HFF-Myc (cell line): ENCODE data around the gene PPP1R3A.

ENCODE experiments used
- DNase-seq: peaks from one replicate; pipeline ENCODE4 v3.0.0-alpha.2; 2011; ENCODE audit warnings: low read depth; ENCODE audit errors: extremely low read depth
- H3K4me3 ChIP-seq: replicated peaks from 2 replicates; pipeline ENCODE4 v1.5.1; 2011; ENCODE audit warnings: low read depth, mild to moderate bottlenecking, control low read depth, low read length
- TF ChIP-seq, protein P1 (sequence below): IDR thresholded peaks from 2 replicates; pipeline ENCODE4 v1.5.1; 2012; ENCODE audit warnings: mild to moderate bottlenecking, low read depth, low read length, control low read depth; ENCODE audit errors: missing control alignments

PPP1R3A gene, protein sequence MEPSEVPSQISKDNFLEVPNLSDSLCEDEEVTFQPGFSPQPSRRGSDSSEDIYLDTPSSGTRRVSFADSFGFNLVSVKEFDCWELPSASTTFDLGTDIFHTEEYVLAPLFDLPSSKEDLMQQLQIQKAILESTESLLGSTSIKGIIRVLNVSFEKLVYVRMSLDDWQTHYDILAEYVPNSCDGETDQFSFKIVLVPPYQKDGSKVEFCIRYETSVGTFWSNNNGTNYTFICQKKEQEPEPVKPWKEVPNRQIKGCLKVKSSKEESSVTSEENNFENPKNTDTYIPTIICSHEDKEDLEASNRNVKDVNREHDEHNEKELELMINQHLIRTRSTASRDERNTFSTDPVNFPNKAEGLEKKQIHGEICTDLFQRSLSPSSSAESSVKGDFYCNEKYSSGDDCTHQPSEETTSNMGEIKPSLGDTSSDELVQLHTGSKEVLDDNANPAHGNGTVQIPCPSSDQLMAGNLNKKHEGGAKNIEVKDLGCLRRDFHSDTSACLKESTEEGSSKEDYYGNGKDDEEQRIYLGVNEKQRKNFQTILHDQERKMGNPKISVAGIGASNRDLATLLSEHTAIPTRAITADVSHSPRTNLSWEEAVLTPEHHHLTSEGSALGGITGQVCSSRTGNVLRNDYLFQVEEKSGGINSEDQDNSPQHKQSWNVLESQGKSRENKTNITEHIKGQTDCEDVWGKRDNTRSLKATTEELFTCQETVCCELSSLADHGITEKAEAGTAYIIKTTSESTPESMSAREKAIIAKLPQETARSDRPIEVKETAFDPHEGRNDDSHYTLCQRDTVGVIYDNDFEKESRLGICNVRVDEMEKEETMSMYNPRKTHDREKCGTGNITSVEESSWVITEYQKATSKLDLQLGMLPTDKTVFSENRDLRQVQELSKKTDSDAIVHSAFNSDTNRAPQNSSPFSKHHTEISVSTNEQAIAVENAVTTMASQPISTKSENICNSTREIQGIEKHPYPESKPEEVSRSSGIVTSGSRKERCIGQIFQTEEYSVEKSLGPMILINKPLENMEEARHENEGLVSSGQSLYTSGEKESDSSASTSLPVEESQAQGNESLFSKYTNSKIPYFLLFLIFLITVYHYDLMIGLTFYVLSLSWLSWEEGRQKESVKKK

DNA sequence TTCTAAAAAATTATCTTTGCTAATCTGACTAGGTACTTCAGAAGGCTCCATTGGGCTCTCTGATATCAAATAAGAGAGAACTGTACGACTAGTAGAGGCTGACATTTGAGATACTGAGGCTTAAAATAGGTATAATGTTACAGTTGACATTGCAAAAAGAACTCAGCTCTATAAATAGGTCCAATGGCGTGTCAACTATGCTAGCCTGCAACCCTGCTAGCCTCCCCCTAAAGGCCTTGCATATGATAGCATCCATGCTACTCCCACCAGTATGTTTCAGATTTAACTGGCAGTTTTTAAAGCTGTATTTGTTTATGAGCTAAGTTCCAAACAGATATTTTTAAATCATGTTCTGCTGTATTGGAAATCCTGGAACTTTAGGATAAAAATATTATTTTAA is at the start of gene PPP1R3A:
TSS of gene PPP1R3A (minus strand) at position 64 of the 400 bp plus-strand sequence. CDS start at position 51, 13 bp downstream.
- H3K4me3 ChIP-seq, result no peak within 1 kb of the TSS
- no peak for DNase-seq
- TF ChIP-seq, protein P1, sequence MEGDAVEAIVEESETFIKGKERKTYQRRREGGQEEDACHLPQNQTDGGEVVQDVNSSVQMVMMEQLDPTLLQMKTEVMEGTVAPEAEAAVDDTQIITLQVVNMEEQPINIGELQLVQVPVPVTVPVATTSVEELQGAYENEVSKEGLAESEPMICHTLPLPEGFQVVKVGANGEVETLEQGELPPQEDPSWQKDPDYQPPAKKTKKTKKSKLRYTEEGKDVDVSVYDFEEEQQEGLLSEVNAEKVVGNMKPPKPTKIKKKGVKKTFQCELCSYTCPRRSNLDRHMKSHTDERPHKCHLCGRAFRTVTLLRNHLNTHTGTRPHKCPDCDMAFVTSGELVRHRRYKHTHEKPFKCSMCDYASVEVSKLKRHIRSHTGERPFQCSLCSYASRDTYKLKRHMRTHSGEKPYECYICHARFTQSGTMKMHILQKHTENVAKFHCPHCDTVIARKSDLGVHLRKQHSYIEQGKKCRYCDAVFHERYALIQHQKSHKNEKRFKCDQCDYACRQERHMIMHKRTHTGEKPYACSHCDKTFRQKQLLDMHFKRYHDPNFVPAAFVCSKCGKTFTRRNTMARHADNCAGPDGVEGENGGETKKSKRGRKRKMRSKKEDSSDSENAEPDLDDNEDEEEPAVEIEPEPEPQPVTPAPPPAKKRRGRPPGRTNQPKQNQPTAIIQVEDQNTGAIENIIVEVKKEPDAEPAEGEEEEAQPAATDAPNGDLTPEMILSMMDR, result no peak

DNA sequence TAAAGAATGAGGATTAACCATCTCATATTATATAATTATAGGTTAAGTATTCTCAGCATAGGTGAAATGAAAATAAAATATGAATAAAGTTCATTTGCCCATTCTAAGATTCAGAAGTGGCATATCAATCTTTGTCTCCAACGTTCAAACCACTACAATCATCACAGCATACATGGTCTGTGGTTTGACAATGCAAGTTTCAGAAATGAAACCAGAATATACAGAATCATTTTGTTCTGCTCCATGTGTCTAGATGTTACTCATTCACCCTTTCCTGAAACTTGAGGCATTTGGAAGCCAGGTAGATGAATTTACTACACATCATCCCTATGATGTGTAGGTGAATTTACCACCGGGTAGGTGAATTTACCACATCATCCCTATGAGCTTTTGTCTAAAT is 44.5 kb upstream of the PPP1R3A start:
- no peak for DNase-seq
- TF ChIP-seq, protein P1, result no peak
- H3K4me3 ChIP-seq, result no peak overlapping the region

DNA sequence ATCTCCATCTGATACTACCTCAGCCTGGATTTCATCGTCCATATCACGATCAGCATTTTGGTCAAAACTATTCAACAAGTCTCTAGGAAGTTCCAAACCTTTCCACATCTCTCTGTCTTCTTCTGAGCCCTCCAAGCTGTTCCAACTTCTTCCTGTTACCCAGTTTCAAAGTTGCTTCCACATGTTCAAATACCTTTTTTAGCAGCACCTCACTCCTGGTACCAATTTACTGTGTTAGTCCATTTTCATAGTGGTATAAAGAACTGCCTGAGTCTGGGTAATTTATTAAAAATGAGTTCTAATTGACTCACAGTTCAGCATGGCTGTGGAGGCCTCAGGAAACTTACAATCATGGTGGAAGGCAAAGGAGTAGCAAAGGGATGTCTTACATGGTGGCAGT is 41.1 kb upstream of the PPP1R3A start:
- no peak overlapping the region for H3K4me3 ChIP-seq
- TF ChIP-seq, protein P1, result no peak
- no peak for DNase-seq

DNA sequence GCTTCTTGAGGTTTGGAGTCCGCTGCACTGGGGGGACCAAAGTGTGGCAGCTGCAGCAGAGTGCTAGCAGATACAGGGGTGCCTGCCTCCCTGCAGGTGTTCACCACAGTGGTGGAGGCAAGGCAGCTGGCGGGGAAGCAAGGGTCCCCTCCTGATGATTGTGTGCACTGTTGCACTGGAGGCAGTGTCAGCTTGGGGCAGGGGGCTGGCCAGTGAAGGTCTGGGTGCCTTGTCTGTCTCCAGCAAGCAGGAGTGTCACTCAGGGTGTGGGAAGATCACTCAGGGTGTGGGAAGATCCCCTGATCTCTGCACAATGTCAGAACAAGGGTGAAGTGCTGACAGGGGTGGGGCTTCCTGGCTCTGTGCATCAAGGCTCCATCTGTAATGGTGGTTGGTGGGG is 36.3 kb upstream of the PPP1R3A start:
- TF ChIP-seq, protein P1, result no peak
- DNase-seq, result no peak
- no peak overlapping the region for H3K4me3 ChIP-seq

DNA sequence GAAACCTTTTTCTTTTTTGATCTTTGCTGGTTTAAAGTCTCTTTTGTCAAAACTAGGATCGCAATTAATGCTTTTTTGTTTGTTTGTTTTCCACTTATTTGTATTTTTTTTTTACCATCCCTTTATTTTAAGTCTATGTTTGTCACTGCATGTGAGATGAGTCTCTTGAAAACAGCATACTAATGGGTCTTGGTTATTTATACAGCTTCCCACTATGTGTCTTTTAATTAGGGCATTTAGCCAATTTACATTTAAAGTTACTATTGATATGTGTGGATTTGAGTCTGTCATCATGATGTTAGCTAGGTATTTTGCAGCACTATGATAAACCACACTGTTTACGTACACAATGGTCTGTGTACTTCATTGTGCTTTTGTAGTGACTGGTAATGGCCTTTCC is 34.7 kb upstream of the PPP1R3A start:
- TF ChIP-seq, protein P1, result no peak
- DNase-seq, result no peak
- no peak overlapping the region for H3K4me3 ChIP-seq

DNA sequence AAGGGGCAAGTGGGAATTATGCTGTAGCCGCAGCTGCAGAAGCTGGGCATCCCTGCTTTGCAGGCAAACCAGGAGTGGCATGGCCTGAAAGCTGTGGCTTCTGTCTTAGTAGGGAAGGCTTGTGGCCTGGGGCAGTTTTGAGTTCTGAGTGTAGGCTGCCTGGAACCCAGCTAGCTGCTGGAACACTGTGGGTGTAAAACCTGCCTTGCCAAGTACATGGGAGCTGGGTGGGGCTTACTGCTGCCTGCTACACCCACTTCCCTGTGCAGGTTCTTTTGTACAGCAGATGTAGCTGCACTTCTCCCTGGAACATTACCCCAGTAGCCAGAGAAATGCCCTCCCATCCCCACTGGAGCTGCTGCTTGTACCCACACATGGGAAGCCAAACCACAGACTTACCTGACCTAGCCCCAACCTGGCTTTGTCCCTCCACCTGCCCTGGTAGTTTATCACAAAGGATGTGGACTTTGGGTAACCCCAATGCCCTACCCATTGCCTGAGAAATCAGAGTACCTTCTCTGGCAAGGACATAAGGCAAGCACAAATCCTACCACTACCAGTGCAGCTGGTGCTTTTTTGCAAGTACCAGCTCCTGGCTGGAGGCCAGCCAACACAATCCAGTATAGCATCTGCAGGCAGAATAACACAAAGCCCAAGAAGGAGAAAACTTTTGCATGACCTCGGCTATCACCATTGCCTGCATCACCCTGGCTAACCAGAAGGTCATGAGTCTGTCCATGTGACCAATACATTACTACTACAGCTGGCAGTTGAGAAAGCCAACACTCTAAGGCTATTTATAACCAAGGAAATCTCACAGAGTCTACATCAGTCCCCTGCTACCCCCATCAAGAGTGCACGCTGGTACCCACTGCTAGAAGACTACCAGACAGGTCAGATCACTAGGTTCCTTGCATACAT is 26.5 kb upstream of the PPP1R3A start:
- TF ChIP-seq, protein P1, result no peak

More for the DNA sequence above, 26.5 kb upstream of the PPP1R3A start:
- DNase-seq, result no peak
- no peak overlapping the region for H3K4me3 ChIP-seq
